Measurements from ENCODE around the gene FBLN1. TPM values are rescaled to one million over a fixed set of nuclear protein-coding genes. Genes with fewer than 3 reads are reported as not detected.

FBLN1 gene
- total RNA-seq, 6 experiments from 2014 or later, result 199 to 346 (median 326) TPM

GRCh38 chr22:45483319-45483718 lies 19.4 kb upstream of the FBLN1 start:
- H3K27ac Mint-ChIP-seq, result no peak overlapping the region
- H3K9me3 Mint-ChIP-seq, result peaks cover 13% of the 10 kb centered on the region
- TF ChIP-seq CTCF (IDR thresholded peaks at IDR 0.05), result no peak
- peaks cover 18% of the 10 kb centered on the region for H3K4me1 Mint-ChIP-seq (ENCODE audit: low read depth)
- H3K4me3 Mint-ChIP-seq, result no peak overlapping the region
- H3K27me3 Mint-ChIP-seq (ENCODE audit: insufficient read depth), result no peaks in the 10 kb centered on the region; the same call in 1 of the 2 replicates
- peaks cover 14% of the 10 kb centered on the region for H3K36me3 Mint-ChIP-seq (ENCODE audit: low read depth)
- DNase-seq, result no peak

- peaks cover 21% of the 10 kb centered on the region for H3K36me3 Mint-ChIP-seq (ENCODE audit: low read depth)
- H3K4me3 Mint-ChIP-seq, result no peak overlapping the region
- H3K27ac Mint-ChIP-seq, result no peak overlapping the region
- peaks cover 14% of the 10 kb centered on the region; the same call in 1 of the 2 replicates for H3K4me1 Mint-ChIP-seq (ENCODE audit: low read depth)
- TF ChIP-seq CTCF (IDR thresholded peaks at IDR 0.05), result no peak
- H3K27me3 Mint-ChIP-seq (ENCODE audit: insufficient read depth), result no peaks in the 10 kb centered on the region; the same call in 1 of the 2 replicates
- DNase-seq, result no peak
- peaks cover 20% of the 10 kb centered on the region for H3K9me3 Mint-ChIP-seq
Observed at GRCh38 chr22:45483918-45484499, 18.7 kb upstream of the FBLN1 start.

GRCh38 chr22:45484742-45485141 lies 17.9 kb upstream of the FBLN1 start:
- Mint-ChIP-seq H3K36me3 (ENCODE audit: low read depth) (peaks cover 25% of the 10 kb centered on the region), H3K4me1 (ENCODE audit: low read depth) (peaks cover 14% of the 10 kb centered on the region; the same call in 1 of the 2 replicates), H3K27ac (no peak overlapping the region), H3K4me3 (no peak overlapping the region), H3K9me3 (peaks cover 28% of the 10 kb centered on the region), H3K27me3 (ENCODE audit: insufficient read depth) (no peaks in the 10 kb centered on the region; the same call in 1 of the 2 replicates)
- DNase-seq, result no peak
- no peak for TF ChIP-seq CTCF (IDR thresholded peaks at IDR 0.05)

- Mint-ChIP-seq H3K9me3 (peaks cover 29% of the 10 kb centered on the region), H3K36me3 (ENCODE audit: low read depth) (peaks cover 27% of the 10 kb centered on the region)
Observed at GRCh38 chr22:45485261-45485660, 17.4 kb upstream of the FBLN1 start.

GRCh38 chr22:45488764-45489370 lies 13.8 kb upstream of the FBLN1 start:
- no peak for TF ChIP-seq CTCF (IDR thresholded peaks at IDR 0.05)
- DNase-seq, result no peak
- no peak overlapping the region for H3K4me3 Mint-ChIP-seq
- no peak overlapping the region for H3K27ac Mint-ChIP-seq
- H3K4me1 Mint-ChIP-seq (ENCODE audit: low read depth), result peaks cover 20% of the 10 kb centered on the region
- H3K27me3 Mint-ChIP-seq (ENCODE audit: insufficient read depth), result no peaks in the 10 kb centered on the region; the same call in 1 of the 2 replicates
- peaks cover 29% of the 10 kb centered on the region for H3K9me3 Mint-ChIP-seq
- H3K36me3 Mint-ChIP-seq (ENCODE audit: low read depth), result peaks cover 27% of the 10 kb centered on the region

More at GRCh38 chr22:45485261-45485660, 17.4 kb upstream of the FBLN1 start:
- peaks cover 14% of the 10 kb centered on the region; the same call in 1 of the 2 replicates for H3K4me1 Mint-ChIP-seq (ENCODE audit: low read depth)
- no peak for TF ChIP-seq CTCF (IDR thresholded peaks at IDR 0.05)
- no peaks in the 10 kb centered on the region; the same call in 1 of the 2 replicates for H3K27me3 Mint-ChIP-seq (ENCODE audit: insufficient read depth)
- DNase-seq, result no peak
- H3K27ac Mint-ChIP-seq, result no peak overlapping the region
- no peak overlapping the region for H3K4me3 Mint-ChIP-seq
